GM23338 (cell line): Measurements from ENCODE around the gene TRIM52.

Experiments
- CREB1 ChIP-seq: fragments of 250-450 bp; sonication (Bioruptor Pico); IDR thresholded peaks from 2 replicates; pipeline ENCODE4 v1.5.0; 2020; ENCODE audit warnings: low read depth, mild to moderate bottlenecking, moderate library complexity
- CTCF ChIP-seq, 2 experiments: fragments of 200-600 bp in 1 of 2; sonication (generic) in 1 of 2; conservative IDR thresholded peaks; 2 replicates each; pipeline versions ENCODE4 v1.5.1 to v1.6.1; 2016 to 2017; ENCODE audit warnings: antibody characterized with exemption in 2 of 2, low read depth in 2 of 2, mild to moderate bottlenecking in 2 of 2, moderate library complexity in 1 of 2
- ETS1 ChIP-seq: IDR thresholded peaks from 2 replicates; pipeline ENCODE4 v1.6.1; 2016; ENCODE audit warnings: antibody characterized with exemption
- EZH2 ChIP-seq: fragments of 200-600 bp; sonication (generic); IDR thresholded peaks from one replicate; pipeline ENCODE4 v1.8.0; 2017; ENCODE audit warnings: antibody characterized with exemption, mild to moderate bottlenecking, low read depth; ENCODE audit not compliant: unreplicated experiment
- EZH2phosphoT487 ChIP-seq: fragments of 200-600 bp; sonication (generic); IDR thresholded peaks from one replicate; pipeline ENCODE4 v1.8.1; 2018; ENCODE audit warnings: antibody characterized with exemption; ENCODE audit not compliant: unreplicated experiment
- JUNB ChIP-seq: IDR thresholded peaks from one replicate; pipeline ENCODE4 v1.6.1; 2016; ENCODE audit warnings: antibody characterized with exemption; ENCODE audit not compliant: unreplicated experiment
- NANOG ChIP-seq: IDR thresholded peaks from 2 replicates; pipeline ENCODE4 v1.6.1; 2016; ENCODE audit warnings: antibody characterized with exemption, borderline replicate concordance
- POLR2AphosphoS5 ChIP-seq: IDR thresholded peaks from 2 replicates; pipeline ENCODE4 v1.6.1; 2016; ENCODE audit warnings: antibody characterized with exemption, low read depth
- REST ChIP-seq: IDR thresholded peaks from one replicate; pipeline ENCODE4 v1.6.1; 2018; ENCODE audit warnings: antibody characterized with exemption; ENCODE audit not compliant: unreplicated experiment

- TF ChIP-seq JUNB: no peak
- no peak for TF ChIP-seq CTCF (conservative IDR thresholded peaks at IDR 0.05; ENCODE audit: low read depth in 2 of 2)
- no peak for TF ChIP-seq EZH2phosphoT487
- no peak for TF ChIP-seq CREB1 (CRISPR knock-in tag)
- TF ChIP-seq POLR2AphosphoS5: no peak
- TF ChIP-seq EZH2: no peak
- no peak for TF ChIP-seq ETS1
- TF ChIP-seq NANOG: no peak
- TF ChIP-seq REST: no peak
These were observed 796 bp downstream of the TRIM52 start for GRCh38 chr5:181259974-181260719.
